Upper lobe of left lung (tissue), 6 donors: ENCODE results near the gene MTREX. TPM values are rescaled to one million over a fixed set of nuclear protein-coding genes. Genes with fewer than 3 reads are reported as not detected.

Experiments used
- ATAC-seq, 2 donors: fragments of 200-7000 bp; cut with Tn5 transposase; one replicate each; pipeline ENCODE4 v1.9.1; 2022; ENCODE audit warnings: mild to moderate bottlenecking in 2 of 2, moderate library complexity in 2 of 2; ENCODE audit not compliant: low FRiP score in 2 of 2
- DNase-seq, 2 donors: peaks; one replicate each; pipeline ENCODE4 v3.0.0-alpha.2; 2019 to 2020
- H3K27ac ChIP-seq, 4 donors: fragments of 200-600 bp; sonication (generic); one replicate each; pipeline ENCODE4 v1.5.1; 2016 to 2019
- H3K27me3 ChIP-seq, 4 donors: fragments of 200-600 bp; sonication (generic); one replicate each; pipeline ENCODE4 v1.5.1; 2017 to 2019
- H3K36me3 ChIP-seq, 4 donors: fragments of 200-600 bp; sonication (generic); one replicate each; pipeline ENCODE4 v1.5.1; 2016 to 2019
- H3K4me1 ChIP-seq, 4 donors: fragments of 200-600 bp; sonication (generic); one replicate each; pipeline ENCODE4 v1.5.1; 2018 to 2019
- H3K4me3 ChIP-seq, 4 donors: fragments of 200-600 bp; sonication (generic); one replicate each; pipeline ENCODE4 v1.5.1; 2017 to 2019; ENCODE audit warnings: mild to moderate bottlenecking in 2 of 4, moderate library complexity in 1 of 4
- H3K9me3 ChIP-seq, 4 donors: fragments of 200-600 bp; sonication (generic); one replicate each; pipeline ENCODE4 v1.5.1; 2018 to 2019
- EP300 ChIP-seq, 4 donors: sonication (generic); formaldehyde crosslinking; IDR thresholded peaks; one replicate each; pipeline ENCODE4 v1.5.1; 2017; ENCODE audit warnings: antibody characterized with exemption in 4 of 4, control low read depth in 2 of 4
- POLR2A ChIP-seq, 4 donors: fragments of 450-650 bp; IDR thresholded peaks; one replicate each; pipeline ENCODE4 v1.5.1; 2016 to 2017; ENCODE audit warnings: antibody characterized with exemption in 4 of 4, mild to moderate bottlenecking in 2 of 4
- POLR2AphosphoS5 ChIP-seq, 2 donors: sonication (generic); formaldehyde crosslinking; IDR thresholded peaks; one replicate each; pipeline ENCODE4 v1.5.1; 2017; ENCODE audit warnings: antibody characterized with exemption in 2 of 2
- WGBS, 2 donors: methylation state at CpG; one replicate each; pipeline ENCODE4 v1.1.5; 2017 to 2018; 5-methylcytosine and 5-hydroxymethylcytosine counted together
- total RNA-seq, 6 donors: library from RNA; depleted of rRNA in 4 of 6; stranded (reverse); fragments of >200 nt in 4 of 6; gene quantifications; one replicate each; pipeline versions ENCODE4 v1.1.0 to v1.2.1, GENCODE V29; 2016 to 2021
- TF ChIP-seq, protein P1 (sequence below), 6 experiments: fragments of 450-650 bp in 4 of 6; fragments of 200-600 bp in 2 of 6; sonication (generic) in 2 of 6; IDR thresholded peaks; one replicate each; pipeline ENCODE4 v1.5.1; 2016 to 2019; ENCODE audit warnings: antibody characterized with exemption in 6 of 6
- donor health status: DM: no; HTN: no; CAD: no; lungs with moderate emphysema.
- donor health status: DM: no; HTN: yes; CAD: no; lungs with severe emphysema.

MTREX gene
- total RNA-seq, 6 donors from 2014 or later, result 44.1 to 179 (median 61.6) TPM

- TF ChIP-seq EP300 (IDR thresholded peaks at IDR 0.05) (no peak), POLR2AphosphoS5 (IDR thresholded peaks at IDR 0.05) (no peak), POLR2A (IDR thresholded peaks at IDR 0.05) (no peak)
- TF ChIP-seq, protein P1, sequence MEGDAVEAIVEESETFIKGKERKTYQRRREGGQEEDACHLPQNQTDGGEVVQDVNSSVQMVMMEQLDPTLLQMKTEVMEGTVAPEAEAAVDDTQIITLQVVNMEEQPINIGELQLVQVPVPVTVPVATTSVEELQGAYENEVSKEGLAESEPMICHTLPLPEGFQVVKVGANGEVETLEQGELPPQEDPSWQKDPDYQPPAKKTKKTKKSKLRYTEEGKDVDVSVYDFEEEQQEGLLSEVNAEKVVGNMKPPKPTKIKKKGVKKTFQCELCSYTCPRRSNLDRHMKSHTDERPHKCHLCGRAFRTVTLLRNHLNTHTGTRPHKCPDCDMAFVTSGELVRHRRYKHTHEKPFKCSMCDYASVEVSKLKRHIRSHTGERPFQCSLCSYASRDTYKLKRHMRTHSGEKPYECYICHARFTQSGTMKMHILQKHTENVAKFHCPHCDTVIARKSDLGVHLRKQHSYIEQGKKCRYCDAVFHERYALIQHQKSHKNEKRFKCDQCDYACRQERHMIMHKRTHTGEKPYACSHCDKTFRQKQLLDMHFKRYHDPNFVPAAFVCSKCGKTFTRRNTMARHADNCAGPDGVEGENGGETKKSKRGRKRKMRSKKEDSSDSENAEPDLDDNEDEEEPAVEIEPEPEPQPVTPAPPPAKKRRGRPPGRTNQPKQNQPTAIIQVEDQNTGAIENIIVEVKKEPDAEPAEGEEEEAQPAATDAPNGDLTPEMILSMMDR (IDR thresholded peaks at IDR 0.05), result no peak
- Histone ChIP-seq H3K4me1 (peaks cover 5 to 21% (median 7%) of the 10 kb centered on the region in 4 donors), H3K27me3 (no peaks in the 10 kb centered on the region), H3K27ac (no peak overlapping the region), H3K9me3 (no peaks in the 10 kb centered on the region), H3K4me3 (no peak overlapping the region), H3K36me3 (peaks cover 5 to 20% (median 8%) of the 10 kb centered on the region in 4 donors)
- ATAC-seq, result peak; percentile 37 to 43
- peak in 1 of 2 donors; percentile 19 for DNase-seq
- 94 to 95% methylated on average over 6 to 9 of the region's 9 CpGs for WGBS, 2 donors
Observed at GRCh38 chr5:55429613-55430253, 121.9 kb downstream of the MTREX start.

DNA sequence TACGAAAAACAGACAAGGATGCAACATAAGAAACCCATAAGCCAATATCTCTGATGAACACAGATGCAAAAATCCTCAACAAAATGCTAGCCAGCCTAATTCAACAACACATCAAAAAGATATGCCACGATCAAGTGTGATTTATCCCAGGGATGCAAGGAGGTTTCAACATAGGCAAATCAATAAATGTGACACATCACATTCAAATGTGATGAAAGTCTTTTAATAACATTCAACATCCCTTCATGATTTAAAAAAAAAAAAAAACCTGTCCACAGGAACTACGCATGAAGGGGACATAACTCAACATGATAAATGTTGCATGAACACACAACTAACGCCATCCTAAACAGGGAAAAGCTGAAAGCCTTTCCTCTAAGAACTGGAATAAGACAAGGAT lies 124.8 kb downstream of the MTREX start:
- WGBS, 2 donors, result 98 to 100% methylated on average over 4 of the region's 4 CpGs
- no peak for DNase-seq
- Histone ChIP-seq H3K27me3 (no peaks in the 10 kb centered on the region), H3K9me3 (no peaks in the 10 kb centered on the region), H3K4me3 (no peak overlapping the region), H3K36me3 (peaks cover 0 to 4% (median 2%) of the 10 kb centered on the region in 4 donors), H3K27ac (no peak overlapping the region), H3K4me1 (peaks cover 1 to 5% (median 4%) of the 10 kb centered on the region in 4 donors)
- no peak for ATAC-seq
- TF ChIP-seq POLR2A (IDR thresholded peaks at IDR 0.05) (no peak), POLR2AphosphoS5 (IDR thresholded peaks at IDR 0.05) (no peak), EP300 (IDR thresholded peaks at IDR 0.05) (no peak)
- TF ChIP-seq, protein P1 (IDR thresholded peaks at IDR 0.05), result no peak

DNA sequence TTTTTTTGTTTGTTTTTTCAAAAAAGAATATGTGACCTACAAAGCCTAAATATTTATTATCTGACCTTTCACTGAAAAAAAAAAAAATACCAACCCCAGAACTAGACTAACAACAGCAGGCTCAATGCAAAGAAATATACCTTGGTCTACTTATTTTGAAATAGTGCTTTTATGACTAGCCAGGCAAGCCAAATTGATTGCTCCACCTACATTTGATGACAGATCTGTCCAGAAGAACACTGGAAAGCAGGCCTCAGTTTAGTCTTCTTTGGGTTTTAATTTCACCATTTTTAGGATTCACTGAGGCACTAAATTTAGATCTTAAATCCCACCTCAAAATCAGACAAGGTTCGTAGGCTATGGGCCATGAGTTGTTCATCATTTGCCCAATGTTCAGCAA lies 129.7 kb downstream of the MTREX start:
- Histone ChIP-seq H3K36me3 (peaks cover 0 to 9% (median 0%) of the 10 kb centered on the region in 4 donors), H3K9me3 (no peaks in the 10 kb centered on the region), H3K27me3 (no peaks in the 10 kb centered on the region), H3K4me3 (no peak overlapping the region), H3K27ac (peak overlapping the region; percentile 58 to 78 (median 71)), H3K4me1 (peaks cover 5 to 19% (median 12%) of the 10 kb centered on the region in 4 donors)
- no peak for ATAC-seq
- 73 to 83% methylated on average over 1 of the region's 1 CpG for WGBS, 2 donors
- TF ChIP-seq, protein P1 (IDR thresholded peaks at IDR 0.05), result no peak
- TF ChIP-seq POLR2AphosphoS5 (IDR thresholded peaks at IDR 0.05) (no peak), EP300 (IDR thresholded peaks at IDR 0.05) (no peak), POLR2A (IDR thresholded peaks at IDR 0.05) (no peak)
- no peak for DNase-seq

GRCh38 chr5:55437859-55438206 lies 130.0 kb downstream of the MTREX start:
- Histone ChIP-seq H3K4me1 (peaks cover 5 to 19% (median 12%) of the 10 kb centered on the region in 4 donors), H3K27ac (peak overlapping the region; percentile 58 to 78 (median 71)), H3K36me3 (peaks cover 0 to 9% (median 0%) of the 10 kb centered on the region in 4 donors), H3K27me3 (no peaks in the 10 kb centered on the region), H3K4me3 (no peak overlapping the region), H3K9me3 (no peaks in the 10 kb centered on the region)
- 81 to 89% methylated on average over 2 of the region's 2 CpGs for WGBS, 2 donors
- ATAC-seq (peak; percentile 6 to 24), DNase-seq (no peak)
- TF ChIP-seq EP300 (IDR thresholded peaks at IDR 0.05), result no peak
- TF ChIP-seq, protein P1 (IDR thresholded peaks at IDR 0.05), result no peak

DNA sequence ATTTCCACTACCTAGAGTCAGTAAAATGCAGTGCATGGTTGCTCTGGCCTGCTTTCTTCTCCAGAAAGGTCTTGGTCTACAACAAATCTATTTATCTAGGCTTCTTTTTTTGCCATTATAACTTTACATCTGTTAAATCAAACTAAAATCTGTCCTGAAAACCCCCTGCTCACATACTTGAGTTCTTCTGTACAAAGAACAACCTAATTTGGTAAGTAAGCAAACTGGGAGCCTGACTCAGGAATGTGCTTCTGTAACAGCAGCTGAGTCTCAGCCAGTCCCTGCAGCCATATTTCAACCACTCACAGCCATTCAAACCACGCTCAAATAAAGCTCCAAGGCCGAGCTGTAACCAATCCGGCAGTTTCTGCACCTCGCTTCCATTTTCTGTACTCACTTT lies 131.2 kb downstream of the MTREX start:
- peak; percentile 51 to 68 for ATAC-seq

More for the DNA sequence above, 131.2 kb downstream of the MTREX start:
- TF ChIP-seq POLR2A (IDR thresholded peaks at IDR 0.05) (no peak), EP300 (IDR thresholded peaks at IDR 0.05) (no peak), POLR2AphosphoS5 (IDR thresholded peaks at IDR 0.05) (no peak)
- TF ChIP-seq, protein P1 (IDR thresholded peaks at IDR 0.05), result no peak
- H3K27me3 ChIP-seq, result no peaks in the 10 kb centered on the region
- H3K4me1 ChIP-seq, result peaks cover 5 to 19% (median 12%) of the 10 kb centered on the region in 4 donors
- DNase-seq, result peak in 1 of 2 donors; percentile 29
- no peaks in the 10 kb centered on the region for H3K9me3 ChIP-seq
- no peak overlapping the region for H3K4me3 ChIP-seq
- 59 to 63% methylated on average over 4 of the region's 4 CpGs for WGBS, 2 donors
- peaks cover 0 to 9% (median 0%) of the 10 kb centered on the region in 4 donors for H3K36me3 ChIP-seq
- H3K27ac ChIP-seq, result peak overlapping the region; percentile 59 to 78 (median 71)
